Purkinje cell (primary cell): Measurements from ENCODE around the gene ZNF155. TPM values are rescaled to one million over a fixed set of nuclear protein-coding genes. Genes with fewer than 3 reads are reported as not detected.

Experiments
- polyA plus RNA-seq: library from polyadenylated mRNA; unstranded; fragments of >200 nt; fragmentation: Nextera tagmentation; gene quantifications from 2 replicates; pipeline ENCODE4 v1.2.1, GENCODE V29; 2014

ZNF155 gene
- 1.3 and 3.4 TPM in 2 replicates for polyA plus RNA-seq

DNA sequence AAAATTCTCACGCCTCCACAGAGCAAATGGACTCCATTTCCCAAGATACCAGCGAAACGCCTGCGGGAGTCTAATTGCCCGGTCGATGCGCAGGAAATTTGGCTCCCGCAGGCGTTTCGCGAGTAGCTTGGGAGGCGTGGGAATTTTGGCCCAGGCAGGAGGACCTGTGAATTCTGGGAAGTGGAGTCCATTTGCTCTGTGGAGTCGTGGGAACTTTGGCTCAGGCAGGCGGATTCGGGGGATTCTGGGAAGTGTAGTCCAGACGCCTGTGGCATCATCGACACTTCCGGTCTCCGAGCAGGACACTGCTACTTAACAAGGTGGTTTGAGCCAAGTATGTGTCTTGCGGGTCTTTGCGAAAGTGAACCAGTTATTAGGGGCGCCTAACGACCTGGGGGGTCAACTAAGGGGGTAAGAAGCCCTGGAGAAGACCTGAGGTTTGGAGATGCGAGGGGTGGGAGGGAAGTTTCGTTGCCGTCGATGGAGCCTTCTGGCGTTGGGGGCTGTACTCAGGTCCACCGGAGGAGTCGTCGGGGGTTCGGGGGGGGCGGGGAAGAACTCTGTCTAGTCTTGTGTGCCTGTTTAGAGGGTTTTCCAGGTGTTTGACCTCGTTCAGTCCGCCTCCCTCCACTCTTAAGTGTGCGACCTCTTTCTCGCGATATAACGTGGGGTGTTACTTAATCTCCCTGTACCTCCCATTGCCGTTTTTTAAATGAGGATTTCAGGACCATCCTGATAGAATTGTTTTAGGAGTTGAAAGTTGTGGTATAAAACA, at the start of gene ZNF155:
TSS of gene ZNF155 (plus strand) at position 277 of the 775 bp plus-strand sequence. CDS start 4,356 bp downstream, outside the sequence.

DNA sequence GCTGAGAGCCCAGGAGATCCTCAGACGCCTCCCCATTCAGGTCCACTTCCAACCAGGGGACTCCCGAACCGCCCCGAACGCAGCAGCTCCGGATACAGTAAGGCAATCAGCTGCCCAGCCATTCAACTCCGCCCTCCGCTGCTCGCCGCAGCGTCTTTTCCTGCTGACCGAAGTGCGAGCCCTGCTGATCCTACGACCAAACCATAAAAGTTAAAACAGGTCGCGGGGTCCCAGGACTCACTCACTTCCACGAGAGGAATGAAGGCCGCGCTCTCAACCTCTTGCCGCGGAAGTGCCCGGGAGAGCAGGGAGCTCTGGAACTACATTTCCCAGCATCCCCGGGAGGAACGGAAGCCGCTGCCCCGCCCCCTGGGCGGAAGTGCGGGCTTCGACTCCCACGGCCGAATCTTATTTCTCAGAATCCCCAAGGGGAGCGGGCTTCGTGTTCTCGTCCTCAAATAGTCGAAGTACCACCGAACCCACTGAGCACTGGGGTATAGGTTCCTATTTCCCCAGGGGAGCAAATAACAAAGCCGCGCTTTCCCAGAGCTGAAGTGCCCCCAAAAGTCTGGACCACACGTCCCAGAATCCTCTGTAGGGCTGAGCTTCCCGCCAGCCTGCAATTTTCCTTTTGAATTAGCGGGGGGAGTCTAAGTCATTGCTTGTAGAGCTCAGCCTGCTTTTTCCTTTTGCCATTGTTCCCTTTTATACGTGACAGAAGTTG, 48.8 kb upstream of the ZNF155 start, which contains the start of gene ZNF45:
TSS of gene ZNF45 (minus strand) at position 298 of the 724 bp plus-strand sequence. CDS start 13,097 bp downstream, outside the sequence.

DNA sequence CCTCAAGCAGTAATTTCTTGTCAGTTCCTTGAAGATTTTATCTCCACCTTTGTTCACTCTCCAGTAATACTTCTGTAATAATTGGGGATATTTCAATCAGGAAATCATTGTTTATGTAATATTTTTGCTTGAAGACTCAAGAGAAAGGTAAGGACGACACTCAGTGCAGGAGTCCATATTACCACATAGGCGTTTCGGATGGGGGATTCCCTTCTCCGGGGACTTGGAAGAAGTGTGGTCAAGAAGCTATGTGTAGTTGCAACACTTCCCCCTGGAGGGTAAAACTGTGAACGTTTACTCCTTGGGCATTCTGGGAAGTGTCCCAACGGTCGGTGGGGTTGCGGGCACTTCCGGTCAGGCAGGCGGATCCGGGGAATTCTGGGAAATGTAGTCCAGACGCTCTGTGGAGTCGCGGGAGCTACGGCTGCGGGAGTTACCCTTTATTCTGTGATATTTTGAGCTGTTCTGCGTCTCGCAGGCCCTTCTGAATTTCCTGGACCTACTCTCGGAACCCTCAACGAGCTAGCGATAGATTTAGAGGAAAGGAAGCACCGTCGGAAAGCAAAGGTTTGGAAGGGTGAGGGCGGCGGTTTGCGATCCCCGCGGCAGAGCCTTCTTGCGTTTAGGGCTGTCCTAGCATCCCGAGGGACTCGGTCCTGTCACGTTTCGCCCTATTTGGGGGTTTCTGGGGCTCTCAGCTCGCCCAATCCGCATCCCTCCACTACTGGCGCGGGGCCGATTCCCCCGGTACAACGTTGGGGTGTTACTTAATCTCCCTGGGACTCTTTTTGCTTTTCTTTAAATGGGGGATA, 32.9 kb upstream of the ZNF155 start, which contains the start of gene ZNF221:
TSS of gene ZNF221 (plus strand) at position 395 of the 812 bp plus-strand sequence. CDS start 11,499 bp downstream, outside the sequence.

DNA sequence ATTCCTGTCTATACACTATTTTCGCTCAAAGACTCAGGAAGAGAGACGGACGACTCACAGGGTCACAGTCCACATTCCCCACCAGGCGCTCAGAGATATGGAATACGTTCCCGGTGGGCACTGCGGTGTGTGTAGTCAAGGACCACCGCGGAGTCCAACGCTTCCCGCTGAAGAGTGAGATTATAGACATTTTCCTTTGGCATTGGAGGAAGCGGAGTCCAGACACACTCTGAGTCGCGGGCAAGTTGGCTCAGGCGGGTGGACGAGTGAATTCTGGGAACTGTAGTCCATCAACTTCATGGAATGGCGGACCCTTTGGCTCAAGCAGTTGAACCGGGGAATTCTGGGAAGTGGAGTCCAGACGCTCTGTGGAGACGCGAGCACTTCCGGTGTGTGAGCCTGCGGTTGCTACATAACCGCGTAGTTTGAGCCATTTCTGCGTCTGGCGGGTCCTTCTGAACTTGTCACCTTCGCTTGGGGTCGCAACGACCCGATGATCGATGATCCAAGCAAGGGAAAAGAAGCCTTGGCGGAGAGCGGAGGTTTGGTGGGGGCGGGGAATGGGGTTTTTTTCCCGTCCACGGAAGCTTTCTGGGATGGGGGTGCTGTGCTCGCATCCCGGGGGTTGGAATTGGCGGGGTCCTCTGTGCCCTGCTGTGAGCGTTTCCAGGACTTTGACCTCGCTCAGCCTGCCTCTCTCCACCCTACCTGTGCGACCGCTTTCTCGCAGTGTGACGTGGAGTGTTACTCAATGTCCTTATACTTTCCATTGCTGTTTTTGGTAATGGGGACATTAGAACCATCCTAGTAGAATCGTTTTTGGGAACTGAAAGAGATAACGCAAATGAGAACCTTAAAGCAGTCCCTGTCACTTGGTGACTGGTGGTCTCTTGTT, 18.8 kb downstream of the ZNF155 start, which contains the start of gene ZNF230:
TSS of gene ZNF230 (plus strand) at position 392 of the 895 bp plus-strand sequence. CDS start 4,122 bp downstream, outside the sequence.

DNA sequence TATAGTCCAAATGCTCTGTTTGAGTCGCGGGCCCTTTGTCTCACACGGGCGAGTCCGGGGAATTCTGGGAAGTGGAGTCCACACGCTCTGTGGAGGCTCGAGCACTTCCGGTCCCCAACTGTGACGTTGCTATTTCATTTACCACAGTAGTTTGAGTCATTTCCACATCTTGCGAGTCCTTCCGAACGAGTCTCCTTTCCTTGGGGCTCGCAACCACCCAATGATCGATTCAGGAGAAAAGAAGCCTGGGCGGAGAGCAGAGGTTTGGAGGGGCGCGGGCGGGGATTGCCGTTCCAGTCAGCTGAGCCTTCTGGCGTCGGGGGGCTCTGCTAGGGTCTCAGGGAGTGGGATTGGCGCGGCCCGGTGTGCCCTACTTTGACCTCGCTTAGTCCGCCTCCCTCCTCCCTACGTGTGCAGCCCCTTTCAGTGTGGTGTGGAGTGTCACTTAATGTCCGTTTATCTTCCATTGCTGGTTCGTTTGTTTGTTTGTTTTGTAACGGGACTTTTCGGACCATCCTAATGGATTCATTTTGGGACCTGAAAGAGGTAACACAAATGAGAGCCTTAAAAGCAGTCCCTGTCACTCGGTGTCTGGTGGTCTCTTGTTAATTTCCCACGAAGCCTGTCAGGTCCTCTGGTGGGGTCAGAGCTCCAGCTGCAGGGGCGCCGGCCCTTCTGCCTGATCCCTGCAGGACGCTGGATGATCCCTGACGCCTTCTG, 41.4 kb downstream of the ZNF155 start, which contains the start of gene ZNF222:
TSS of gene ZNF222 (plus strand) at position 163 of the 720 bp plus-strand sequence. CDS start at position 221, 58 bp downstream.

Other genes with a start within 250 kb of the ZNF155 start
- gene SMG9, start 229.2 kb upstream of the ZNF155 start, polyA plus RNA-seq: 14.6 and 17.4 TPM in 2 replicates
- gene KCNN4, start 203.2 kb upstream of the ZNF155 start, polyA plus RNA-seq: 4.1 TPM in 1 of 2 replicates, not detected in the other
- 8.0 and 10.0 TPM in 2 replicates for gene LYPD5, start 181.7 kb upstream of the ZNF155 start, polyA plus RNA-seq
- gene ZNF283, start 156.9 kb upstream of the ZNF155 start, polyA plus RNA-seq: 9.2 and 20.3 TPM in 2 replicates
- gene ZNF404, start 100.2 kb upstream of the ZNF155 start, polyA plus RNA-seq: 33.5 and 40.2 TPM in 2 replicates
- 2.8 and 3.4 TPM in 2 replicates for gene ZNF45, start 48.9 kb upstream of the ZNF155 start, polyA plus RNA-seq
- gene ZNF221, start 33.0 kb upstream of the ZNF155 start, polyA plus RNA-seq: 4.2 TPM in 1 of 2 replicates, not detected in the other
- gene ZNF230, start 18.8 kb downstream of the ZNF155 start, polyA plus RNA-seq: 3.3 and 4.5 TPM in 2 replicates
- gene ZNF222, start 41.2 kb downstream of the ZNF155 start, polyA plus RNA-seq: 5.5 and 7.5 TPM in 2 replicates
- 9.5 and 11.2 TPM in 2 replicates for gene ZNF223, start 67.8 kb downstream of the ZNF155 start, polyA plus RNA-seq
- 1.2 and 1.7 TPM in 2 replicates for gene ZNF284, start 88.0 kb downstream of the ZNF155 start, polyA plus RNA-seq
- gene ZNF224, start 110.2 kb downstream of the ZNF155 start, polyA plus RNA-seq: 6.9 and 12.1 TPM in 2 replicates
- gene ZNF225, start 129.2 kb downstream of the ZNF155 start, polyA plus RNA-seq: 1.1 and 2.7 TPM in 2 replicates
- gene ZNF234, start 157.4 kb downstream of the ZNF155 start, polyA plus RNA-seq: 10.9 and 15.5 TPM in 2 replicates
- 389 and 436 TPM in 2 replicates for gene ZNF226, start 180.9 kb downstream of the ZNF155 start, polyA plus RNA-seq
- gene ZNF227, start 228.3 kb downstream of the ZNF155 start, polyA plus RNA-seq: 7.1 and 18.7 TPM in 2 replicates